DOHH2 (cell line): ENCODE results near the gene CPNE9.

Experiments
- EZH2phosphoT487 ChIP-seq: fragments of 200-600 bp; sonication (generic); IDR thresholded peaks from 2 replicates; pipeline ENCODE4 v1.6.1; 2017; ENCODE audit warnings: borderline replicate concordance, mild to moderate bottlenecking, antibody characterized with exemption, low read length, moderate library complexity, mixed read lengths
- TF ChIP-seq, protein P1 (sequence below): fragments of 200-600 bp; sonication (generic); IDR thresholded peaks from one replicate; pipeline ENCODE4 v1.5.1; 2014; ENCODE audit warnings: antibody characterized with exemption, mild to moderate bottlenecking, low read depth, low read length; ENCODE audit not compliant: poor library complexity, severe bottlenecking

- TF ChIP-seq, protein P1, sequence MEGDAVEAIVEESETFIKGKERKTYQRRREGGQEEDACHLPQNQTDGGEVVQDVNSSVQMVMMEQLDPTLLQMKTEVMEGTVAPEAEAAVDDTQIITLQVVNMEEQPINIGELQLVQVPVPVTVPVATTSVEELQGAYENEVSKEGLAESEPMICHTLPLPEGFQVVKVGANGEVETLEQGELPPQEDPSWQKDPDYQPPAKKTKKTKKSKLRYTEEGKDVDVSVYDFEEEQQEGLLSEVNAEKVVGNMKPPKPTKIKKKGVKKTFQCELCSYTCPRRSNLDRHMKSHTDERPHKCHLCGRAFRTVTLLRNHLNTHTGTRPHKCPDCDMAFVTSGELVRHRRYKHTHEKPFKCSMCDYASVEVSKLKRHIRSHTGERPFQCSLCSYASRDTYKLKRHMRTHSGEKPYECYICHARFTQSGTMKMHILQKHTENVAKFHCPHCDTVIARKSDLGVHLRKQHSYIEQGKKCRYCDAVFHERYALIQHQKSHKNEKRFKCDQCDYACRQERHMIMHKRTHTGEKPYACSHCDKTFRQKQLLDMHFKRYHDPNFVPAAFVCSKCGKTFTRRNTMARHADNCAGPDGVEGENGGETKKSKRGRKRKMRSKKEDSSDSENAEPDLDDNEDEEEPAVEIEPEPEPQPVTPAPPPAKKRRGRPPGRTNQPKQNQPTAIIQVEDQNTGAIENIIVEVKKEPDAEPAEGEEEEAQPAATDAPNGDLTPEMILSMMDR: no peak
- TF ChIP-seq EZH2phosphoT487: no peak
Observed at GRCh38 chr3:9669720-9670432, 33.8 kb upstream of the CPNE9 start.
